Activated effector memory CD4-positive, alpha-beta T cell treated with Interleukin-2 at 50 U/mL for 16 hours (primary cell): ENCODE data around the gene DCLK1.
"Not testable (repeated sequence)": the region's sequence is repeated elsewhere in the genome, so short reads cannot be mapped to it uniquely, and the experiment has no call there.

Source experiments
- DNase-seq: peaks from one replicate; pipeline ENCODE4 v3.0.0-alpha.2; 2020

DCLK1 gene

GRCh38 chr13:35983206-35983605 lies 148.0 kb downstream of the DCLK1 start:
- no peak for DNase-seq

DNA sequence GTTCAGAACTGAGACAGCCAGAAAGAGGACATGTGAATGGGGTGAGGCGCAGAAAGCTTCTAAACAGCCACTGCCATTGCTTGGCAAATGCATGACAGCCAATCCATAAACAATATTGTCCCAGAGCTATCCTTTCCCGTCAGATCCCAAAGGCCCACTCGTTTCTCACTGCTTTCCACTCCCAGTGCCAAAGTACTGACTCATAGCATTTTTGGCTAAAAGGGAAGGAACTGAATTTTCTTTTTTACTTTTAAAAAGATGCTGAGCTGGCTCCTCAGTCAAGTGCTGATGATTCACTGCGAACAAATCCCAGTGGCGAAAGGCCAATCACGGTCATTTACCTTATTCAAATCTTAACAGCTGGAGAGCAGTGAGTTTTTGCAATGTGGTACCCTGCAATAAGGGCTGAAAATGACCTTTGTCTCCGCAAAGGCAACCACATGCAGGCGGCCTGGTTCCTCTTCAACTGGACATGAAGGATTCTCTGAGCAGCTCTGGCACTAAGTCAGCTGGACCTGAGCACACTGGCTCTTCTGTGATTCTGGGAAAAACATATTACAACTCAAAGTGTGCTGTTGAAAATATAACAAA lies 151.7 kb downstream of the DCLK1 start:
- no peak for DNase-seq

DNA sequence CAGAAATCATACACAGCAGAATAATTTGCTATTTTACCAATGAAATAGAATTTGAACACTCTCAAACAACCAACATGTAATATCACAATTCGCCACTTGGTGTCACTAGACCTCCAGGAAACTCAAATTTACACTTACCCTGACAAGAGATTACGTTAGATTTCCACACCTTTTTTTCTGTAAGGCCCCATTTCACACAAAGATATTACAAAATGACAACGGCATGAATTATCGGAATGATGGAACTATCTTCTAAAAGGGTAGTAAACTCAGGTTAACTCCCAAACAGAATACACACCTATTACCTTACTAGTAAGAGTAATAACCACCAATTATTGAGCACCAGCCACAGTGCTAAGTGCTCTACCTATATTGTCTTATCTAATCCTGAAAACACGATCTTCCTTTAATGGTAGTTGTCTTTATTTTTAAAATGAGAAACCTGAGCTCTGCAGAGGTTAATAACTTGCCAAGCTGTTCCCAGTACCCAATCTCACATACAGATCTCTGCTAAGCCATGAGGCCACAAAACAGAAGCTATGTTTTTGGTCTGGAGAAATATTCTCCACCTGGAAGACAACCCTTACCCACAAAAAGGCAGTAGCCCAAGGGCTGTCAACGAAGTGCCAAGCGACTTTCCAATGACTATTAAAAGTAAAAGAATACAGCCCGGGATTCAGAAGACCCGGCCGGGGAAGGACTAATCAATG lies 152.4 kb downstream of the DCLK1 start:
- no peak for DNase-seq

DNA sequence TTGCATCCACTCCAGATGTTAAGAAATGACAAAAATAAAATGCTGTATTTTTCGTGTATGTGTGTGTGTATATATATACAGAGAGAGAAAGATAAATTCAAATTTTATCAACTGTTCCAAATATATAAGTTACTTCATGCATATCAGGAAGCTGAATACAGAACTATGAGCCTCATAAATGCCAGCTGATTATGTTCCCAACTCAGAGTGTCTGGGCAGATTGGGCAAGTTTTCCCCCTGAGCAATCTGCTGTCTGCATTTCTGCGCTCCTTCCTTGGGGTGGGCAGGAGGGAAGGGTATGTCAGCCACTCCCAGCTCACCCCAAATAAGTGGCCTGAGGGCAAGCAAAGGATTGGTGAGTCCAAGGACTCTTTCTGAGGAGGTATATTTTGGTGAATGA lies 154.1 kb downstream of the DCLK1 start:
- no peak for DNase-seq

- no peak for DNase-seq
Measured at GRCh38 chr13:35976126-35976525, 155.1 kb downstream of the DCLK1 start.

DNA sequence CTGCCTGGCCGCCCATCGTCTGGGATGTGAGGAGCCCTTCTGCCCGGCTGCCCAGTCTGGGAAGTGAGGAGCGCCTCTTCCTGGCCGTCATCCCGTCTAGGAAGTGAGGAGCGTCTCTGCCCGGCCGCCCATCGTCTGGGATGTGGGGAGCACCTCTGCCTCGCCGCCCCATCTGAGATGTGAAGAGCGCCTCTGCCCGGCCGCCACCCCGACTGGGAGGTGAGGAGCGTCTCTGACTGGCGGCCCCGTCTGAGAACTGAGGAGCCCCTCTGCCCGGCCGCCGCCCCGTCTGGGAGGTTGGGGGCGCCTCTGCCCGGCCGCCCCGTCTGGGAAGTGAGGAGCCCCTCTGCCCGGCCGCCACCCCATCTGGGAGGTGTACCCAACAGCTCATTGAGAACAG lies 164.2 kb downstream of the DCLK1 start:
- not testable (repeated sequence) for DNase-seq

GRCh38 chr13:35966024-35966423 lies 165.2 kb downstream of the DCLK1 start:
- no peak for DNase-seq

DNA sequence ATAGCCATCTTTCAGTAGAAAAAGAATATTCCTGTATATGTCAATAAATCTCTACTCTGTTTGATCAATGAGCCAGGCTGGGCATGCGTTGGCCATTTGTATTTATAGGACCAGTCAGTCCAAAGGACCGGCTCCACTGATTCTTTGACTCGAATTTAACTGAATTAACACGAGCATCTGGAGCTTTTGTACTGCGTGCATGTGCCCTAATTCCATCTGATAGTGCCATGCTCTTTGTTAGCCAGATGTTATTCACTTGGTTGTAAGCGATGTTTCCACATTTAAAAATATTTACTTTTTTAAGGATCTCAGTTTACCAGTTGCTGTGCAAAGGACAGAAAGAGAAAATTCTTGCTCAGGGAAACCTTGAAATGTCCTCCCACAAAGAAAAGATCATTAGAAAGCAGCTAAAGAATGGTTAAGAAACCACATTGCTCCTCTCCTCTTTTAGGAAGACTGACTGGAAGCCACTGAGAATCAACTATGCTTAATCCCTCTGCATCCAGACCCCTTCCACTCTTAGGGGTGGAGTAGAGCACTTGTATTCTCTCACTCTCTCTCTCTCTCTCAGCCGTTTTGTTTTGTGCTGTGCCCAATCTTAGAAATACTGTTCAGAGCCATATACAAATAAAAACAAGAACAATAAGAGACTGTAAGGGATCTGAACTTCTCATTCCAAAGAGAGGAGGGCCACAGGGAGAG lies 165.8 kb downstream of the DCLK1 start:
- no peak for DNase-seq

DNA sequence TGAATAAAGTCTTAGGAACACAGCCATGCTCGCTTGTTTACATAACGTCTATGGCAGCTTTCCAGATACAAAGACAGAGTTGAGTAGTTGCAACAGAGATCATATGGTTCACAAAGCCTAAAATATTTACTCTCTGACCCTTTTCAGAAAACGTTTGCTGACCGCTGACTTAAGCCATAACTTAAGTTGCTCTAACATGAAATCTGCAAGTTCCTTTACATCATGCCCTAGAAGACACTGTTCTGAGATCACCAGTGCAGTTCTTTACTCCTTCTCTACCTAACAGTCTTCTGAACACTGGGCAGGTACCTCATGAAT lies 166.4 kb downstream of the DCLK1 start:
- DNase-seq, result no peak

DNA sequence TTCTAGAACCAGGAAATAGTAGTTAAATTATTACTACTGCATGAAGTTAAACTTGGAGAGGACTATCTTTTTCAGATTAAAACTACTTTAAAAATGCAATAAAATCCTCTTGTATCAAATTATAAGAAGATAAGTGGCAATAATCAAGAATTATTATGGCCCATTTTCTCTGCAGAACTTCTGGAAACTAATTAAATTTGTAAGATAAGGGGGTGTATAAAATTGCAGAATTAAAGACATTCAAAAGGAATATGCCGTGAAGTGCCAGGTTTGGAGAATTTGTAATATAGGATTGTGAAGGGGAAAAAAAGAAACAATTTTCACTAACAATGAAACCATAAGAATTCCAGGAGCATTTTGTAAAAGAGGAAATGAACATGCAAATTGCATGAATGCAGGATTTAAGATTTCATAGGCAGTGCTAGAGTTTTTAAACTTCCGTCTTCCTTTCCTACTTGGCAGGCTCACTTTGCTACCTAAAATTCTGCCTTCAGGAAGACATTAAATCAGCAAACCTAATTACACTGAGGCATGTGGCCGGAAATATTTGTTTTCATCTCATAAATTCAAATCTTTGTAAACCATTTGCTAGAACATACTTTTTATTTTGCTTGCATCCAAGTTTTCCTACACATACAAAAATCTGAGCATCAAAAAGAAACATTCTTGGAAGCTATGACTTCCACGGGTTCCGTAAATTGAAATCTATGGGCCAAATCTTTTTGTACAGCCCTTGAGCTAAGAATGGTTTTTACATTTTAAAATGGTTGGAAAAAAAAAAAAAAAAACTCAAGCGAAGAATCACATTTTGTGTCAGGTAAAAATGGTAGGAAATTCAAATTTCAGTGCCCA lies 166.9 kb downstream of the DCLK1 start:
- no peak for DNase-seq

- no peak for DNase-seq
Measured at GRCh38 chr13:35961461-35962220, 169.5 kb downstream of the DCLK1 start.

GRCh38 chr13:35961002-35961401 lies 170.2 kb downstream of the DCLK1 start:
- no peak for DNase-seq

DNA sequence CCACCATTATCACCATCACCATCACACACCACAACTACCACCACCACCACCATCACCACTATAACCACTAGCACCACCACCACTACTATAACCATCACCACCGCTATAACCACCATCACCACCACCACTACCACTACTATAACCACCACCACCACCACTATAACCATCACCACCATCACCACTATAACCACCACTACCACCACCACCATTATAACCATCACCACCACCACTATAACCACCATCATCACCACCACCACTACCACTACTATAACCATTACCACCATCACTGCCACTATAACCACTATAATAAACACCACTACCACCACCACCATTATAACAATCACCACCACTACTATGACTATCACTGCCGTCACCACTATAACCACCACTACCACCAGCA lies 173.2 kb downstream of the DCLK1 start:
- no peak for DNase-seq

DNA sequence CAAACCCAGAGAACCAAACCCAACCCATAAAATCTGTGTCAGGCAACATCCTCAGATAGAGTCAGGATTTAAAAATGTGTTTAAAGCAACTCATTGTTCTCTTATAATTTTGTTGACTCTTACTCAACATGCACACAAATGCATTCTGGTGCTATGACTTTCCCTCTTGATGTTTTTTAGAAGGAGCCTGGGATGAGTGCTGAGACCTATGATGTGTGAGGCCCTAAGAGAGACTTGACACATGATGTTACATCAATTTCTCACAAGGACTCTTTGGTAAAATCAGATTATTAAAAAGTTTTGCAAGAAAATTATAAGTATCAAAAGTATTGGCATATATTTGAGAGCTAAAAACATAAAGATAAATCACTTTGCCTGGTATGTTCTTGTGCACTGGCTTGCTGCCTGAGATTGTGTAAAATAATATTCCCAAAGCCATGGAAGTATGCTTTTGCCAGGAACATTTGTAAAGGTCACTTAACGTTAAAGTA lies 173.9 kb downstream of the DCLK1 start:
- no peak for DNase-seq

DNA sequence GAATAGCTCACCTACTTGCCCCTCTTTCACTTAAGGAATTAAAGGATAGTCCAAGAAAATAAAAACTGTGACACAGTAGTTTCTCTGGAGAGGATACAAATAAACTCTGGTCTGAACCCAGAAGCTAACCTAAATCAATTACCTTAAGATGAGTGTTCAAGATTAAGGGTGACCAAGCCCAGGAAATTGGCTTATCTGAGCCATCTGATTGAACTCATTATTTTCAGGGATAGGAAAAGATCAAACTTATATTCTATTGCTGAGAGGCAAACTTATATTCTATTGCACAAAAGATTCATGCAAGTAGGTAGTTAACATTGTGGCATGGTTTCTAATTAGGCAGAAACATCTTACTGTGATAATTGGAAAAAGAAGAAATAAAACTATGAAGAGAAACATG lies 175.1 kb downstream of the DCLK1 start:
- no peak for DNase-seq

DNA sequence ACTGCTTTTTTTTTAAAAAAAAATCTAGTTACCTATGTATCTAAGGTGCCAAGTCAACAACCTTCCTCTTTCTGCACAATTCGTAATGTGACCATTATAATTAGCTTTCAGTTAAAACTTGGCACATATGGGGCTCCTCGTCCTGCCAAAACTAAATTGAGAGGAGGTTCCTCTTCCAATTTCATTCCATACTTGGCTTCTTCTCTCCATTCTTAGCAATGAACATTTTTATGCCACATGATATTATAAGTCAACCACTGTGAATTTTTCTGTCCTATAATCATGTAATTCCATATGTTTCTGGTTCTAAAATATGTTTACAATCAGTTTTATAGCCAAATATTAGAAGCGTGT lies 177.0 kb downstream of the DCLK1 start:
- DNase-seq, result no peak

GRCh38 chr13:35953537-35954206 lies 177.5 kb downstream of the DCLK1 start:
- DNase-seq, result no peak

DNA sequence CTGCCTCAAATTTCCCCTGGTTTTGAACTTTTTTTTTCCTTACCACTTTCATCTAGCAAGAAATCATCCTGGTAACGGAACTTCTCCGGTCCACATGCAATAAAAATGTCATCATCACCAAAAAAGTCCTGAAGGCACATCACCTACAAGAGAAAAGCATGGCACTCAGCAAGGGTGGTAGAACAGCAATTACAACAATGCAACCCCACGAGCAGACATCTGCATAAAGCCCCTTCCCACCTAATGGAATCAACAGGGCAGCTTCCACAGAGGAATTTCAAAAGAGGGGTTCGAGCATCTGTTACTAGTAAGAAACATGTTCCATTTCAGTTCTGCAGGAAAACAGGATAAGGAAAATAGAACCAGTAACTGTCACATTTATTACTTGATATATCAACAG lies 183.9 kb downstream of the DCLK1 start:
- DNase-seq, result no peak

DNA sequence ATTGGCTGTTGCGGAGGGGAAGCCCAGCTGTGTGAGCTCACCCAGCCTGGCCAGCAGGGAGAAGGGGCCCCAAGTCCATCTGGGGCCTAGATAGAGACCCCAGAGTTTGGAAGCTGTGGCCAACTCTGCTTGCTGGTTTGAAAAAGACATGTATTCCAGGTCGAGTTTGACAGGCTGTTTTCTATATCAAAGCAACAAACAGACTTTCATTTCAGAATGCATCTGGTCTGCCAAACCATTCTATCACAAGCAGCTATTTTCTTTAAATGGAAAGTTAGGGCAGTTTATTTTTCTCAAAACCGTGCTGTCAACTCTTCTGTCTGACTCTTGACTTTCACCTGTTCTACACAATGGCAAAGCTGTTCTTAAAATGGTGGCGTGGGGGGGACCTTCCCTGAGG lies 185.8 kb downstream of the DCLK1 start:
- DNase-seq, result no peak

GRCh38 chr13:35941374-35941773 lies 189.8 kb downstream of the DCLK1 start:
- DNase-seq, result no peak

DNA sequence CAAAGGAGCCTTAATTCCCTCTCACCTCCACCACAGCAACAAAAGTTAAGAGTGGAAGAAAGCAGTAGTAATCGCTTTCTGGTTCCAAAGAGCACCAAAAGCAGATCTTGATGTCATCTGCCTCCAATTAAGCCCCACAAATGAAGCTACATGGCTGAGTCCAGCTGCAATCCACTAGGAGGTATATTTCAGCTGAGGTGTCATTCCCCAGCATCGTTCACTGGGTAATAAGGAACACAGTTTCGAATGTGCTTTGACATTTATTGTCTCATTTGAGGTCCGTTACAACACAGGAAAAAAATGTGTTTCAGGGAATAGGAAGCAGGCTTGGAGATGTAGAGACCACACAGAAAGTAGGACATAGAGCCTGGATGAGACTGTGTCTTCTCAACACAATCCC lies 190.4 kb downstream of the DCLK1 start:
- DNase-seq, result no peak
